ENCODE data around the gene FADD. TPM values are rescaled to one million over a fixed set of nuclear protein-coding genes. Genes with fewer than 3 reads are reported as not detected.
A peak's percentile ranks its signal among the peaks of the same experiment; 100 is the strongest.

Gene FADD
- total RNA-seq, 1 donor from 2014 or later = 20.0 TPM

- no peak for TF ChIP-seq CTCF (IDR thresholded peaks at IDR 0.05; ENCODE audit: unreplicated experiment)
Observed at GRCh38 chr11:70186936-70187335, 16.2 kb upstream of the FADD start.

GRCh38 chr11:70187771-70188170 is 15.3 kb upstream of the FADD start:
- Mint-ChIP-seq H3K4me3 (ENCODE audit: low read depth) (no peak overlapping the region), H3K9me3 (ENCODE audit: low read depth) (no peaks in the 10 kb centered on the region), H3K36me3 (ENCODE audit: insufficient read depth) (no peaks in the 10 kb centered on the region), H3K4me1 (ENCODE audit: low read depth) (peaks cover 2% of the 10 kb centered on the region), H3K27ac (no peak overlapping the region), H3K27me3 (peaks cover 18% of the 10 kb centered on the region)
- DNase-seq (ENCODE audit: low spot score, unreplicated experiment) = no peak
- TF ChIP-seq CTCF (IDR thresholded peaks at IDR 0.05; ENCODE audit: unreplicated experiment) = no peak

More at GRCh38 chr11:70186936-70187335, 16.2 kb upstream of the FADD start:
- DNase-seq (ENCODE audit: low spot score, unreplicated experiment) = no peak
- Mint-ChIP-seq H3K4me3 (ENCODE audit: low read depth) (no peak overlapping the region), H3K9me3 (ENCODE audit: low read depth) (no peaks in the 10 kb centered on the region), H3K27ac (no peak overlapping the region), H3K4me1 (ENCODE audit: low read depth) (peaks cover 2% of the 10 kb centered on the region), H3K36me3 (ENCODE audit: insufficient read depth) (no peaks in the 10 kb centered on the region), H3K27me3 (peaks cover 18% of the 10 kb centered on the region)

- Mint-ChIP-seq H3K27me3 (peaks cover 14% of the 10 kb centered on the region), H3K4me1 (ENCODE audit: low read depth) (peaks cover 2% of the 10 kb centered on the region)
Observed at GRCh38 chr11:70189622-70190021, 13.5 kb upstream of the FADD start.

GRCh38 chr11:70191495-70192140 is 11.5 kb upstream of the FADD start:
- H3K27ac Mint-ChIP-seq = no peak overlapping the region
- peak; percentile 94 for TF ChIP-seq CTCF (IDR thresholded peaks at IDR 0.05; ENCODE audit: unreplicated experiment)
- no peaks in the 10 kb centered on the region for H3K9me3 Mint-ChIP-seq (ENCODE audit: low read depth)
- H3K27me3 Mint-ChIP-seq = peaks cover 16% of the 10 kb centered on the region
- H3K4me3 Mint-ChIP-seq (ENCODE audit: low read depth) = no peak overlapping the region
- DNase-seq (ENCODE audit: low spot score, unreplicated experiment) = peak; percentile 88
- no peaks in the 10 kb centered on the region for H3K36me3 Mint-ChIP-seq (ENCODE audit: insufficient read depth)
- peaks cover 2% of the 10 kb centered on the region for H3K4me1 Mint-ChIP-seq (ENCODE audit: low read depth)

More at GRCh38 chr11:70189622-70190021, 13.5 kb upstream of the FADD start:
- no peak for DNase-seq (ENCODE audit: low spot score, unreplicated experiment)
- Mint-ChIP-seq H3K4me3 (ENCODE audit: low read depth) (no peak overlapping the region), H3K9me3 (ENCODE audit: low read depth) (no peaks in the 10 kb centered on the region), H3K36me3 (ENCODE audit: insufficient read depth) (no peaks in the 10 kb centered on the region), H3K27ac (no peak overlapping the region)
- no peak for TF ChIP-seq CTCF (IDR thresholded peaks at IDR 0.05; ENCODE audit: unreplicated experiment)

DNA sequence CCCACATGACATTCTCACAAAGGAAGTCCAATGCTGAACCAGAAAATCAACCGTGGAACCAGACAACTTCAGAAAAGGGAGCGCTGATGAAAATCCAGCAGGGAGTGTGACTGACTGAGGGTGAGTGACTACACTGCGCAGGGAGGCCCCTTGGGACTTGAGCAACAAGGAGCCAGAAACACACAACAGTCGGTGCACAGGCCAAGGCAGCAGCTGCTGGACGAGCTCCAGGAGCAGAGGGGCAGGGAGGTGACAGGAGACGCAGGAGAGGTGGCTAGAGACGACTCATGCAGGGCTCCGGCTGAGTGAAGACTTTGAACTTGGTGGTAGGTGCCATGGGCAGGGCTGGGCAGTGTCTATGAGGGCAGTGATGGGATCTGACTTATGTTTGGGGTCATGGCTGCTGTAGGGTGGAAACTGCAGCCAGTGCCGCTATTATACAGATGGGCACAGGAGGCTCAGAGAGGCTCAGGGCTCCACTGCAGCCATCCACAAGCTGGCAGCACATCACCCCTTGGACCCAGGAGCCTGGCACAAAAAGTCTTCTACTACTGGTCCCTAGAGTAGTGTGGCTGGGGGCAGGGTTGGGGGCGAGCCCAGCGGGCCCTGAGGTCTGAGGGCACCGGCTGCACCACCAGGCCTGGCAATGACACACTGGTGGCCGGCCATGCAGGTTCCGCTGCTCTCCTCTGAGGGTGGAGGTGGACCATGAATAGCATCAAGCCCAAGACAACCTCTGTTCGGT is 10.3 kb upstream of the FADD start:
- no peaks in the 10 kb centered on the region for H3K9me3 Mint-ChIP-seq (ENCODE audit: low read depth)
- peaks cover 13% of the 10 kb centered on the region for H3K27me3 Mint-ChIP-seq
- H3K36me3 Mint-ChIP-seq (ENCODE audit: insufficient read depth) = no peaks in the 10 kb centered on the region
- peaks cover 2% of the 10 kb centered on the region for H3K4me1 Mint-ChIP-seq (ENCODE audit: low read depth)
- H3K4me3 Mint-ChIP-seq (ENCODE audit: low read depth) = no peak overlapping the region
- DNase-seq (ENCODE audit: low spot score, unreplicated experiment) = no peak
- H3K27ac Mint-ChIP-seq = peak overlapping the region; percentile 54
- TF ChIP-seq CTCF (IDR thresholded peaks at IDR 0.05; ENCODE audit: unreplicated experiment) = no peak
